Liver (tissue), 9 donors: ENCODE measurements around the gene STOML1. TPM values are rescaled to one million over a fixed set of nuclear protein-coding genes. Genes with fewer than 3 reads are reported as not detected.

ENCODE experiments used
- DNase-seq: peaks from one replicate; pipeline ENCODE4 v3.0.0-alpha.2; 2017; ENCODE audit warnings: low spot score
- H3K27ac ChIP-seq, 2 donors: one replicate each; pipeline ENCODE4 v1.7.0; 2013; ENCODE audit warnings: inconsistent platforms in 2 of 2, low read length in 2 of 2, control low read depth in 1 of 2, low read depth in 1 of 2, mild to moderate bottlenecking in 1 of 2
- H3K27me3 ChIP-seq, 4 donors: one replicate each; pipeline versions ENCODE4 v1.6.1 to v1.7.0; 2013; ENCODE audit warnings: low read length in 3 of 4, inconsistent platforms in 1 of 4, mild to moderate bottlenecking in 1 of 4, moderate library complexity in 1 of 4; ENCODE audit not compliant: control insufficient read depth in 4 of 4, insufficient read depth in 4 of 4
- H3K36me3 ChIP-seq, 4 donors: one replicate each; pipeline versions ENCODE4 v1.6.1 to v1.7.0; 2013; ENCODE audit warnings: low read length in 3 of 4, mild to moderate bottlenecking in 3 of 4, low read depth in 1 of 4, moderate library complexity in 1 of 4; ENCODE audit not compliant: control insufficient read depth in 4 of 4, insufficient read depth in 3 of 4
- H3K4me1 ChIP-seq, 4 donors: one replicate each; pipeline versions ENCODE4 v1.6.1 to v1.7.0; 2013; ENCODE audit warnings: low read length in 3 of 4, mild to moderate bottlenecking in 3 of 4, moderate library complexity in 1 of 4; ENCODE audit not compliant: control insufficient read depth in 4 of 4, insufficient read depth in 4 of 4
- H3K4me3 ChIP-seq, 3 donors: one replicate each; pipeline versions ENCODE4 v1.6.1 to v1.7.0; 2013; ENCODE audit warnings: low read length in 3 of 3, control low read depth in 1 of 3, low read depth in 1 of 3, mild to moderate bottlenecking in 1 of 3
- H3K9ac ChIP-seq, 2 donors: one replicate each; pipeline ENCODE4 v1.7.0; 2013; ENCODE audit warnings: low read length in 2 of 2, mild to moderate bottlenecking in 2 of 2, moderate library complexity in 2 of 2, control low read depth in 1 of 2, low read depth in 1 of 2
- H3K9me3 ChIP-seq, 4 donors: one replicate each; pipeline versions ENCODE4 v1.6.1 to v1.7.0; 2013; ENCODE audit warnings: low read length in 3 of 4; ENCODE audit not compliant: control insufficient read depth in 4 of 4
- EGR1 ChIP-seq, 2 donors: IDR thresholded peaks; 2 replicates each; pipeline ENCODE4 v1.6.1; 2016 to 2018; ENCODE audit warnings: antibody characterized with exemption in 2 of 2, low read depth in 2 of 2
- FOXA2 ChIP-seq: IDR thresholded peaks from 2 replicates; pipeline ENCODE4 v1.6.1; 2016; ENCODE audit warnings: antibody characterized with exemption
- GABPA ChIP-seq, 2 donors: IDR thresholded peaks in 1 of 2; conservative IDR thresholded peaks in 1 of 2; 2 replicates each; pipeline ENCODE4 v1.6.1; 2016; ENCODE audit warnings: antibody characterized with exemption in 2 of 2, mild to moderate bottlenecking in 1 of 2, moderate library complexity in 1 of 2
- HNF4A ChIP-seq, 2 donors: conservative IDR thresholded peaks; 2 replicates each; pipeline ENCODE4 v1.6.1; 2016; ENCODE audit warnings: antibody characterized with exemption in 2 of 2, mild to moderate bottlenecking in 2 of 2
- JUND ChIP-seq, 2 donors: IDR thresholded peaks; 2 replicates each; pipeline ENCODE4 v1.6.1; 2016; ENCODE audit warnings: antibody characterized with exemption in 2 of 2
- NR2F2 ChIP-seq: IDR thresholded peaks from 2 replicates; pipeline ENCODE4 v1.6.1; 2016; ENCODE audit warnings: antibody characterized with exemption
- RAD21 ChIP-seq, 2 donors: IDR thresholded peaks; 2 replicates each; pipeline ENCODE4 v1.6.1; 2016; ENCODE audit warnings: antibody characterized with exemption in 2 of 2, mild to moderate bottlenecking in 2 of 2
- RXRA ChIP-seq, 2 donors: IDR thresholded peaks; 2 replicates each; pipeline ENCODE4 v1.6.1; 2017 to 2018; ENCODE audit warnings: antibody characterized with exemption in 2 of 2, mild to moderate bottlenecking in 1 of 2
- SP1 ChIP-seq: IDR thresholded peaks from 2 replicates; pipeline ENCODE4 v1.6.1; 2018; ENCODE audit warnings: antibody characterized with exemption, mild to moderate bottlenecking
- TAF1 ChIP-seq: conservative IDR thresholded peaks from 2 replicates; pipeline ENCODE4 v1.6.1; 2016; ENCODE audit warnings: antibody characterized with exemption, mild to moderate bottlenecking
- WGBS: extraction: QIAGEN DNeasy Blood & Tissue Kit; methylation state at CpG from one replicate; pipeline ENCODE4 v1.1.7; 2013; 5-methylcytosine and 5-hydroxymethylcytosine counted together
- polyA plus RNA-seq, 2 donors: library from polyadenylated mRNA; stranded (reverse) in 1 of 2; unstranded in 1 of 2; fragments of 200-250 nt in 1 of 2; fragments of >200 nt in 1 of 2; fragmentation: Nextera tagmentation in 1 of 2; extraction: Ambion mirVana in 1 of 2; gene quantifications; one replicate each; pipeline versions ENCODE4 v1.2.1 to v1.2.3, GENCODE V29; 2013 to 2015
- total RNA-seq, 2 donors: library from RNA; depleted of rRNA; stranded (reverse); fragments of >200 nt; gene quantifications; one replicate each; pipeline ENCODE4 v1.2.3, GENCODE V29; 2014
- TF ChIP-seq, protein P1 (sequence below): IDR thresholded peaks from 2 replicates; pipeline ENCODE4 v1.6.1; 2016; ENCODE audit warnings: antibody characterized with exemption, mild to moderate bottlenecking
- TF ChIP-seq, protein P2 (sequence below): fragments of 150-350 bp; IDR thresholded peaks from 2 replicates; pipeline ENCODE4 v1.5.1; 2017; ENCODE audit warnings: improper control_type of control experiment, low read depth, low read length; ENCODE audit not compliant: missing input control
- TF ChIP-seq, protein P3 (sequence below): IDR thresholded peaks from 2 replicates; pipeline ENCODE4 v1.6.1; 2016; ENCODE audit warnings: antibody characterized with exemption
- TF ChIP-seq, protein P4 (sequence below): IDR thresholded peaks from 2 replicates; pipeline ENCODE4 v1.6.1; 2016; ENCODE audit warnings: antibody characterized with exemption
- TF ChIP-seq, protein P5 (sequence below): IDR thresholded peaks from 2 replicates; pipeline ENCODE4 v1.6.1; 2016; ENCODE audit warnings: antibody characterized with exemption
- donor health status: healthy.
- donor health status: healthy.
- donor health status: healthy.
- donor health status: healthy.
- donor health status: healthy.

The STOML1 gene
- total and polyA plus RNA-seq, 4 donors = 5.4 to 9.4 (median 6.4) TPM

DNA sequence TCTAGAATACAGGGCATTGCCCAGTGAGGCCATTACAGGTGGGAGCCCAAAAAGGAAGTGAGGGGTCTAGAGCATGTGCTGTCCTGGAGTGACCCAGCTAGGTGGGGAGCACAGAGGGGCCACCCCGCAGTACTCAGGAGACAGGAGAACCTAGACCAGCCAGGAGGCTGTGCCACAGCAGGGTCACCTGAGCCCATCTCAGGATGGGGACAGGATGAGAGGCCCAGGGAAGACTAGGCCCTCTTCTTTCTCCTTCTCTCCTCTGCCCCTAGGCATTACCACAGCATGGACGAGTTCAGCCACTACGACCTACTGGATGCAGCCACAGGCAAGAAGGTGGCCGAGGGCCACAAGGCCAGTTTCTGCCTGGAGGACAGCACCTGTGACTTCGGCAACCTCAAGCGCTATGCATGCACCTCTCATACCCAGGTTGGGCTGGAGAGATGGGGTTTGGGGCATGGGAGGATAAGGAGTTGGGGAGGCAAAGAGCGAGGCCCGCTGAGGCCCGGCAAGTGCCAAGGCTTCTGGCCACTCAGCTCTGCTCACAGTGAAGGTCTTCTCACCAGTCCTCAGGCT lies 45.2 kb downstream of the STOML1 start:
- H3K4me3 ChIP-seq = no peak overlapping the region
- no peaks in the 10 kb centered on the region for H3K9me3 ChIP-seq
- WGBS = 91% methylated on average over 9 of the region's 9 CpGs
- H3K27ac ChIP-seq = no peak overlapping the region
- DNase-seq = no peak
- no peaks in the 10 kb centered on the region for H3K4me1 ChIP-seq
- no peaks in the 10 kb centered on the region for H3K27me3 ChIP-seq
- no peaks in the 10 kb centered on the region for H3K36me3 ChIP-seq
- H3K9ac ChIP-seq = no peak overlapping the region
- no peak for TF ChIP-seq NR2F2
- TF ChIP-seq, protein P1, sequence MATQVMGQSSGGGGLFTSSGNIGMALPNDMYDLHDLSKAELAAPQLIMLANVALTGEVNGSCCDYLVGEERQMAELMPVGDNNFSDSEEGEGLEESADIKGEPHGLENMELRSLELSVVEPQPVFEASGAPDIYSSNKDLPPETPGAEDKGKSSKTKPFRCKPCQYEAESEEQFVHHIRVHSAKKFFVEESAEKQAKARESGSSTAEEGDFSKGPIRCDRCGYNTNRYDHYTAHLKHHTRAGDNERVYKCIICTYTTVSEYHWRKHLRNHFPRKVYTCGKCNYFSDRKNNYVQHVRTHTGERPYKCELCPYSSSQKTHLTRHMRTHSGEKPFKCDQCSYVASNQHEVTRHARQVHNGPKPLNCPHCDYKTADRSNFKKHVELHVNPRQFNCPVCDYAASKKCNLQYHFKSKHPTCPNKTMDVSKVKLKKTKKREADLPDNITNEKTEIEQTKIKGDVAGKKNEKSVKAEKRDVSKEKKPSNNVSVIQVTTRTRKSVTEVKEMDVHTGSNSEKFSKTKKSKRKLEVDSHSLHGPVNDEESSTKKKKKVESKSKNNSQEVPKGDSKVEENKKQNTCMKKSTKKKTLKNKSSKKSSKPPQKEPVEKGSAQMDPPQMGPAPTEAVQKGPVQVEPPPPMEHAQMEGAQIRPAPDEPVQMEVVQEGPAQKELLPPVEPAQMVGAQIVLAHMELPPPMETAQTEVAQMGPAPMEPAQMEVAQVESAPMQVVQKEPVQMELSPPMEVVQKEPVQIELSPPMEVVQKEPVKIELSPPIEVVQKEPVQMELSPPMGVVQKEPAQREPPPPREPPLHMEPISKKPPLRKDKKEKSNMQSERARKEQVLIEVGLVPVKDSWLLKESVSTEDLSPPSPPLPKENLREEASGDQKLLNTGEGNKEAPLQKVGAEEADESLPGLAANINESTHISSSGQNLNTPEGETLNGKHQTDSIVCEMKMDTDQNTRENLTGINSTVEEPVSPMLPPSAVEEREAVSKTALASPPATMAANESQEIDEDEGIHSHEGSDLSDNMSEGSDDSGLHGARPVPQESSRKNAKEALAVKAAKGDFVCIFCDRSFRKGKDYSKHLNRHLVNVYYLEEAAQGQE = no peak
- no peak for TF ChIP-seq TAF1

DNA sequence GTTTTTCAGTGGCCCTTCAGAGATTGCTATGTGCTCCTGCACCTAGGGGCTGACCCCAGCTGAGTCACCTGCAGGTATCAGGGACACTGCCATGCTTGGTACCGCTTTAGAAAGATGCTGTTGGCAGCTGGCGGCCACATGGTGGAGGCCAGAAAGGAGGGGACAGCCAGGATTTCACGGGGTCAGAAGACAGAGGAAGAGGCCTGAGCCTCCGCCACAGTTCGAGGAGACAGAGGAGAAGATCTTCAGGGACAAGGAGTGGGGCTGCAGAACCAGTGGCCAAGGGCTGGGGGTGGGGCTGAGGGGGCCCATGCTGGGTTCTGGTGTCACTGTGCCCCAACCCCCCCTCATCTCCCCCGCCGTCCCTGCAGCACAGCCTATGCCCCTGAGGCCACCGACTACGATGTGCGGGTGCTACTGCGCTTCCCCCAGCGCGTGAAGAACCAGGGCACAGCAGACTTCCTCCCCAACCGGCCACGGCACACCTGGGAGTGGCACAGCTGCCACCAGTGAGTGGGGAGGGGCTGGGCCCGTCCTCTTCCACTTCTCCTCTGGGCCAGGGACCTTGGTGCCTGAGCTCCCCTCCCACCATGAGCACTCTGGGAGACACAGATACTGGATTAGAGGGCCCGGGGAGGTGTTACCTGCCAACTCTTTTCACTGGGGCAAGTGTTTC lies 45.9 kb downstream of the STOML1 start:
- Histone ChIP-seq H3K36me3 (no peaks in the 10 kb centered on the region), H3K9ac (no peak overlapping the region), H3K4me1 (no peaks in the 10 kb centered on the region), H3K4me3 (no peak overlapping the region), H3K9me3 (no peaks in the 10 kb centered on the region), H3K27me3 (no peaks in the 10 kb centered on the region), H3K27ac (no peak overlapping the region)
- TF ChIP-seq EGR1 (IDR thresholded peaks at IDR 0.05; ENCODE audit: low read depth in 2 of 2) (no peak), TAF1 (no peak), GABPA (IDR thresholded peaks at IDR 0.05 in 1 of 2, conservative IDR thresholded peaks at IDR 0.05 in 1 of 2) (no peak), RXRA (IDR thresholded peaks at IDR 0.05) (no peak), HNF4A (conservative IDR thresholded peaks at IDR 0.05) (no peak), FOXA2 (no peak), JUND (IDR thresholded peaks at IDR 0.05) (no peak), SP1 (no peak), NR2F2 (no peak), RAD21 (IDR thresholded peaks at IDR 0.05) (no peak)
- TF ChIP-seq, protein P2, sequence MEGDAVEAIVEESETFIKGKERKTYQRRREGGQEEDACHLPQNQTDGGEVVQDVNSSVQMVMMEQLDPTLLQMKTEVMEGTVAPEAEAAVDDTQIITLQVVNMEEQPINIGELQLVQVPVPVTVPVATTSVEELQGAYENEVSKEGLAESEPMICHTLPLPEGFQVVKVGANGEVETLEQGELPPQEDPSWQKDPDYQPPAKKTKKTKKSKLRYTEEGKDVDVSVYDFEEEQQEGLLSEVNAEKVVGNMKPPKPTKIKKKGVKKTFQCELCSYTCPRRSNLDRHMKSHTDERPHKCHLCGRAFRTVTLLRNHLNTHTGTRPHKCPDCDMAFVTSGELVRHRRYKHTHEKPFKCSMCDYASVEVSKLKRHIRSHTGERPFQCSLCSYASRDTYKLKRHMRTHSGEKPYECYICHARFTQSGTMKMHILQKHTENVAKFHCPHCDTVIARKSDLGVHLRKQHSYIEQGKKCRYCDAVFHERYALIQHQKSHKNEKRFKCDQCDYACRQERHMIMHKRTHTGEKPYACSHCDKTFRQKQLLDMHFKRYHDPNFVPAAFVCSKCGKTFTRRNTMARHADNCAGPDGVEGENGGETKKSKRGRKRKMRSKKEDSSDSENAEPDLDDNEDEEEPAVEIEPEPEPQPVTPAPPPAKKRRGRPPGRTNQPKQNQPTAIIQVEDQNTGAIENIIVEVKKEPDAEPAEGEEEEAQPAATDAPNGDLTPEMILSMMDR = no peak
- TF ChIP-seq, protein P1 = no peak
- TF ChIP-seq, protein P3, sequence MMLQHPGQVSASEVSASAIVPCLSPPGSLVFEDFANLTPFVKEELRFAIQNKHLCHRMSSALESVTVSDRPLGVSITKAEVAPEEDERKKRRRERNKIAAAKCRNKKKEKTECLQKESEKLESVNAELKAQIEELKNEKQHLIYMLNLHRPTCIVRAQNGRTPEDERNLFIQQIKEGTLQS = no peak
- TF ChIP-seq, protein P4, sequence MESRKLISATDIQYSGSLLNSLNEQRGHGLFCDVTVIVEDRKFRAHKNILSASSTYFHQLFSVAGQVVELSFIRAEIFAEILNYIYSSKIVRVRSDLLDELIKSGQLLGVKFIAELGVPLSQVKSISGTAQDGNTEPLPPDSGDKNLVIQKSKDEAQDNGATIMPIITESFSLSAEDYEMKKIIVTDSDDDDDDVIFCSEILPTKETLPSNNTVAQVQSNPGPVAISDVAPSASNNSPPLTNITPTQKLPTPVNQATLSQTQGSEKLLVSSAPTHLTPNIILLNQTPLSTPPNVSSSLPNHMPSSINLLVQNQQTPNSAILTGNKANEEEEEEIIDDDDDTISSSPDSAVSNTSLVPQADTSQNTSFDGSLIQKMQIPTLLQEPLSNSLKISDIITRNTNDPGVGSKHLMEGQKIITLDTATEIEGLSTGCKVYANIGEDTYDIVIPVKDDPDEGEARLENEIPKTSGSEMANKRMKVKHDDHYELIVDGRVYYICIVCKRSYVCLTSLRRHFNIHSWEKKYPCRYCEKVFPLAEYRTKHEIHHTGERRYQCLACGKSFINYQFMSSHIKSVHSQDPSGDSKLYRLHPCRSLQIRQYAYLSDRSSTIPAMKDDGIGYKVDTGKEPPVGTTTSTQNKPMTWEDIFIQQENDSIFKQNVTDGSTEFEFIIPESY = no peak
- TF ChIP-seq, protein P5, sequence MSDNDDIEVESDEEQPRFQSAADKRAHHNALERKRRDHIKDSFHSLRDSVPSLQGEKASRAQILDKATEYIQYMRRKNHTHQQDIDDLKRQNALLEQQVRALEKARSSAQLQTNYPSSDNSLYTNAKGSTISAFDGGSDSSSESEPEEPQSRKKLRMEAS = no peak
- DNase-seq = no peak
- WGBS = 82% methylated on average over 17 of the region's 17 CpGs
